ENCODE results near the gene RIPPLY2. TPM values are rescaled to one million over a fixed set of nuclear protein-coding genes. Genes with fewer than 3 reads are reported as not detected.

Gene RIPPLY2
- total RNA-seq, 1 experiment from 2014 or later = not detected

- peak; percentile 93 for DNase-seq (ENCODE audit: low spot score)
- in situ Hi-C loops (cut with HindIII; ENCODE audit: low sequenced_read_pairs) = no loop called here
These were observed 6.5 kb downstream of the RIPPLY2 start, which contains the start of gene CYB5R4 for GRCh38 chr6:83859410-83860358. Gene CYB5R4 (plus strand): TSS chr6:83859689. CDS start chr6:83859783, 94 bp downstream.

- in situ Hi-C loops (cut with HindIII; ENCODE audit: low sequenced_read_pairs) = no loop called here
These were observed 7.2 kb downstream of the RIPPLY2 start for GRCh38 chr6:83860359-83860755.

GRCh38 chr6:83860782-83861495, 7.8 kb downstream of the RIPPLY2 start:
- no peak for DNase-seq (ENCODE audit: low spot score)
- in situ Hi-C loops (cut with HindIII; ENCODE audit: low sequenced_read_pairs) = no loop called here

More at GRCh38 chr6:83860359-83860755, 7.2 kb downstream of the RIPPLY2 start:
- no peak for DNase-seq (ENCODE audit: low spot score)

- DNase-seq (ENCODE audit: low spot score) = no peak
- in situ Hi-C loops (cut with HindIII; ENCODE audit: low sequenced_read_pairs) = no loop called here
These were observed 9.8 kb downstream of the RIPPLY2 start for GRCh38 chr6:83862776-83863471.

GRCh38 chr6:83867043-83867442, 13.9 kb downstream of the RIPPLY2 start:
- in situ Hi-C loops (cut with HindIII; ENCODE audit: low sequenced_read_pairs) = no loop called here
- DNase-seq (ENCODE audit: low spot score) = no peak

GRCh38 chr6:83867527-83868161, 14.5 kb downstream of the RIPPLY2 start:
- DNase-seq (ENCODE audit: low spot score) = no peak
- in situ Hi-C loops (cut with HindIII; ENCODE audit: low sequenced_read_pairs) = no loop called here

- in situ Hi-C loops (cut with HindIII; ENCODE audit: low sequenced_read_pairs) = no loop called here
- no peak for DNase-seq (ENCODE audit: low spot score)
These were observed 15.5 kb downstream of the RIPPLY2 start for GRCh38 chr6:83868639-83869038.

GRCh38 chr6:83870649-83871048, 17.5 kb downstream of the RIPPLY2 start:
- in situ Hi-C loops (cut with HindIII; ENCODE audit: low sequenced_read_pairs) = no loop called here
- DNase-seq (ENCODE audit: low spot score) = no peak

- in situ Hi-C loops (cut with HindIII; ENCODE audit: low sequenced_read_pairs) = no loop called here
- DNase-seq (ENCODE audit: low spot score) = peak; percentile 32
These were observed 19.4 kb downstream of the RIPPLY2 start for GRCh38 chr6:83872386-83873118.

GRCh38 chr6:83873869-83874268, 20.7 kb downstream of the RIPPLY2 start:
- in situ Hi-C loops (cut with HindIII; ENCODE audit: low sequenced_read_pairs) = no loop called here
- DNase-seq (ENCODE audit: low spot score) = no peak

- no peak for DNase-seq (ENCODE audit: low spot score)
- in situ Hi-C loops (cut with HindIII; ENCODE audit: low sequenced_read_pairs) = no loop called here
These were observed 22.7 kb downstream of the RIPPLY2 start for GRCh38 chr6:83875843-83876242.

GRCh38 chr6:83878902-83879644, 25.9 kb downstream of the RIPPLY2 start:
- in situ Hi-C loops (cut with HindIII; ENCODE audit: low sequenced_read_pairs) = no loop called here

GRCh38 chr6:83879746-83880145, 26.6 kb downstream of the RIPPLY2 start:
- in situ Hi-C loops (cut with HindIII; ENCODE audit: low sequenced_read_pairs) = no loop called here
- no peak for DNase-seq (ENCODE audit: low spot score)

More at GRCh38 chr6:83878902-83879644, 25.9 kb downstream of the RIPPLY2 start:
- no peak for DNase-seq (ENCODE audit: low spot score)

GRCh38 chr6:83883240-83883639, 30.1 kb downstream of the RIPPLY2 start:
- in situ Hi-C loops (cut with HindIII; ENCODE audit: low sequenced_read_pairs) = no loop called here
- DNase-seq (ENCODE audit: low spot score) = no peak

- in situ Hi-C loops (cut with HindIII; ENCODE audit: low sequenced_read_pairs) = no loop called here
- DNase-seq (ENCODE audit: low spot score) = peak; percentile 76
These were observed 31.4 kb downstream of the RIPPLY2 start for GRCh38 chr6:83884523-83884922.

- in situ Hi-C loops (cut with HindIII; ENCODE audit: low sequenced_read_pairs) = no loop called here
These were observed 32.8 kb downstream of the RIPPLY2 start for GRCh38 chr6:83885984-83886383.

GRCh38 chr6:83889621-83890020, 36.5 kb downstream of the RIPPLY2 start:
- in situ Hi-C loops (cut with HindIII; ENCODE audit: low sequenced_read_pairs) = no loop called here
- no peak for DNase-seq (ENCODE audit: low spot score)

More at GRCh38 chr6:83885984-83886383, 32.8 kb downstream of the RIPPLY2 start:
- no peak for DNase-seq (ENCODE audit: low spot score)

GRCh38 chr6:83890520-83890919, 37.4 kb downstream of the RIPPLY2 start:
- in situ Hi-C loops (cut with HindIII; ENCODE audit: low sequenced_read_pairs) = no loop called here
- no peak for DNase-seq (ENCODE audit: low spot score)

Measured in G401 (cell line).